ENCODE results near the gene PDE7B.

Gene PDE7B

DNA sequence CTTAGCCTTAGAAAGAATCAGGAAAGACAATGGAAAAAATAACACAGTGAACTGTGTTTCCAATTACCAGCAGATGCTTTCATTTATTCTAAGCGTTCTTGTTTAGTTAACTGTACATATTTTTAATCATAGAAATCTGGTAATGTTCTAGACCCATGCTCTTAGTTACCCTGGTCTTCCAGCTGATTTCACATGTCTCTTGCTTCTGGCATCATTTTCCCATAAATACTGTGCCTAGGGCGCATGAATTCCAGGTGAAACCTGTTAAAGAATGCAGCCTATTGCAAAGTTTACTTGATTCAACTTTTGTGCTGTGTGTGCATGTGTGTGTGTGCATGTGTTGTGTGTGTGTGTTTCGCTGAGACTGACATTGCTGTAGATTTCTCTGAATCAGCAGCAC is 178.6 kb downstream of the PDE7B start:
- no peak for DNase-seq (ENCODE audit: low spot score)

DNA sequence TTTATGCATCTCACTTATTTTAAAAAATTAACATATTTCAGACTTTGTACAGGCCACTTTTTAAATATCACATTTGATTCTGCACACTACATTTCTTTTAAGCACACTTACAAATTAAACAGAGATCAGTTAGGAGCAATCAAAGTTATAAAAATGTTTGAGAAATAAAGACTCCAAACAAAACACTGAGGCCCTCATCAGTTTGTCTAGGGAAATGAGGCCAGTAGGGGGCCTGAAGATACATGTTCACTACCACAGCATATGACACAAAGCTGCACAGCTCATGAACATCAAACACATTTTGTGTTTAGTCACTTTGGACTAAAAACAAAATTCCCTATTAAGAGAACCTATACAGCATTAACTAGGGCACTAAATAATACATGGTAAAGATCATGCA is 180.5 kb downstream of the PDE7B start:
- DNase-seq (ENCODE audit: low spot score), result no peak

- no peak for DNase-seq (ENCODE audit: low spot score)
Measured at GRCh38 chr6:136033416-136033815, 181.9 kb downstream of the PDE7B start.

DNA sequence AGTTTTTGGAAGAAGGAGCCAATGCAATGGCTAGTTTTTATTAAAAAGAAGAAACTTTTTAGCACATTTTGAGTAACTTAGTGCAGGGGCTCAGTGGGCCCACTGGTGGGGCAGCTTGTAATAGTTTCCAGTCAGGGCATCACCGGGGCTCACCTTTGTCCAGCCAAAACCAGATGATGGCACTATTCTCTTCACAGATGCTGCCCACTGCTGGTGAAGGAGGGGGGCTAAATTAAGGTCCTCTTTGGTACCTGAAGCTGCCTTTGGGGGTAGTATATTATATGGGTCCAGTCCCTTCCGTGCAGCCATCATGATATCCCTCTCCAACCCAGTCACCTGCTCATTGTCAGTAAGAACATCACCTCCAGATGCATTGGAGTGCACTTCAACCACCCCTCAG is 182.9 kb downstream of the PDE7B start:
- no peak for DNase-seq (ENCODE audit: low spot score)

DNA sequence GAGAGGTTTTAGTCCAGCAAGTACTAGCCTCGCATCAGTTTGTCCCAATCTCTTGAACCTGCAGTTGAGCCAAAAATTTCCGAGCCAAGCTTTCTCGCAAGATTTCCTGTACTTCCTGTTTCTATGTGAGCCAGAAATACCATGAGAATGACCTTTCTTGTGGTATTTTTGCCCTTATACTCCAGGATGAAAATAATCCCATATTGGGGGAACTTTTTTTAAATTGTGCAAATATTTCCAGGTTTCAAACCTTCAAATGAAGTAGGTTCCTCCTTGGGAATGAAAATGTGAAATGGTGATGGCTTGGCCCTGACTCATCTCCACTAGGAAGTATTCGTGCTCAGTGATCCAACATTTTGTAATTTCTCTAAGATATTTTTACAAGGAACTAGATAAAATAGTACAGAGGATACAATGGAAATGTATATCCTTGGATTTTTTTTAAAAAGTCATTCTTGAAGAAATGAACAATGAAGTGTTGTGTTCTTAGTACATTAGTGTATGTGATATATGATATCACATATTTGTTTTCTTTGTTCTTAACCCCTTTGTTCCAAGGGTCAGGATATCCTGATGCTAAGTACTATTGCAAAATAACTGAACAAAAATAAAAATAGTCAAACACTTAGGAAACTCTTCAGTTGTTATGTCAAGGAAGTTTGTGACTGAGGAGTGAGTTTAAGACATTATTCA is 184.0 kb downstream of the PDE7B start:
- no peak for DNase-seq (ENCODE audit: low spot score)

- no peak for DNase-seq (ENCODE audit: low spot score)
Measured at GRCh38 chr6:136036071-136036380, 184.5 kb downstream of the PDE7B start.

DNA sequence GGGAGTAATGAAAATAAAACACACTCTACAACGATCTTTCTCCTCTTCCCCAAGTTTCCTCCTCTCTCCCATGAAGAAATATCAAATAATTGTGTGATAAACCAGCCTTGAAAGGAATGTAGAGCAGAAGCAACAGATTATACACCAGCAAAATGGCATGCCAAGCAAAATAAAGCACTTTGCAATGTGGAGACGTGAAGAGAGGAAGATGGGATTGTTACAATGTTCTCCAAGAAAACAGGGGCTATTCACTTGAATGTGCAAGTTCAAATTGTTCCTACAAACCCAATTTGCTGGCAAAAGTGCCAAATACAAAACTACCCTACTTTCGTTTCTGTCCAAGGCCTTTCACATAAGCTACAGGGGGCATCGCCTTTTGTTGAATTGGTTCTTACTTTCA is 185.1 kb downstream of the PDE7B start:
- DNase-seq (ENCODE audit: low spot score), result no peak

GRCh38 chr6:136037242-136037875 is 185.9 kb downstream of the PDE7B start:
- DNase-seq (ENCODE audit: low spot score), result no peak

DNA sequence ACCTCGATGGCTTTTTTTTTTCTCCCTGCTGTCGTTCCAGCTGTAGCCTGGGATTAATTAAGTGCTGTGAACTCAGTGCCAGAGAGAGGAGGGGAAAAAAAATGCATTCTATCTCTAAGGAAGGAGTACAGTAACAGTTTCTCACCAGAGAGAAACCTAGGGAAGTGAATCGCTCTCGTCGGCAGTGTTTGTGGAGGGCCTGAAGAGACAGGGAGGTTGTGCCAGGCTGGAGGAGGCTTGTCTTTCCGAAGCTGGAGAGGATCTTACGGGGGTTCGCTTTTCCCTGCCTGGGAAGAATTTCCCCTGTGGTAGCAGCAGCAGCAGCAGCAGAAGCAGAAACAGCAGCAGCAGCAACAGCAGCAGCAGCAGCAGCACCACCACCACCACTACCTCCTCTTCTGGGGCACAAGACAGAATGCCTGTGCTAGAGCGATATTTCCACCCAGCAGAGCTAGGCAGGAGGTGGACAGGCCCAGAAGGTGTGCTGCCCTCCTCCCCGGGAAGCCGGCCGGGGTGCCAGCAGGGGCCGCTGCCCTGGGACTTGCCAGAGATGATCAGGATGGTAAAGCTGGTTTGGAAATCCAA is 186.5 kb downstream of the PDE7B start:
- no peak for DNase-seq (ENCODE audit: low spot score)

DNA sequence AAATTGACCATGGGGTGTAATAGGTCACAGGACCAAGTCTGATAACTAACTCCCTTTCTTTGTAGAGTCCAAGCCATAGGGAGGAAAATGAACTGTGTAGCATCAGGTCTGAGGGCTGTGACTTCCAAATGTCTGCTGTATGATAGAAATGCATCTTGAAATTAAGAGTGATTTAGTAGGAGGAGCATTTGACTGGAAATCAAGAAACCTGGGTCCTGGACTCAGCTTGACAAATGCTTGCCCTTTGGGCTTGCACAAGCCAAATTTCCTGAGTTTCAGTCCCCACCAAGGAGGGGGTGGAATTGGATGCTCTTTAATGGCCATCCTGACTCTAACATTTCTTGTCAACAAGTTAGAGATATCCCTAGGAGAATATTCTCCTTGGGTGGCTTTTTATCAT is 187.0 kb downstream of the PDE7B start:
- DNase-seq (ENCODE audit: low spot score), result no peak

DNA sequence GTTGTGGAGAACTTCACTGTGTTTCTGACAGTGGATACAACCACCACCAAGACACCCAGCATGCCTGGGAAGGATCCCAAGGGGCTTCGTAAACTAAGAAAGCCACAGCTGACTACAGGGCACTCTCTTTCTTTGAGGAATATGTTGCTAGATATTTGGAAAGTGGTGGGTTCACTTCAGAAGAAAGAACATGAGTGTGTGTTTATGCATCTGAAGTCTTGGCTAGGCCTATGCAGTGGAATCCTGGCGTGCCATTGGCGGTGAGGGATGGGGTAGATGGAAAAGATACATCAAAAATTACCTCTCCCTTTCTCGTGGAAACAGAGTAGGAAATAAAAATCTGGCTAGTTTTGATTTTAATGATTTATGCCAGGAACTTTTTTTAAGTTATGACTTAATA is 187.7 kb downstream of the PDE7B start:
- no peak for DNase-seq (ENCODE audit: low spot score)

DNA sequence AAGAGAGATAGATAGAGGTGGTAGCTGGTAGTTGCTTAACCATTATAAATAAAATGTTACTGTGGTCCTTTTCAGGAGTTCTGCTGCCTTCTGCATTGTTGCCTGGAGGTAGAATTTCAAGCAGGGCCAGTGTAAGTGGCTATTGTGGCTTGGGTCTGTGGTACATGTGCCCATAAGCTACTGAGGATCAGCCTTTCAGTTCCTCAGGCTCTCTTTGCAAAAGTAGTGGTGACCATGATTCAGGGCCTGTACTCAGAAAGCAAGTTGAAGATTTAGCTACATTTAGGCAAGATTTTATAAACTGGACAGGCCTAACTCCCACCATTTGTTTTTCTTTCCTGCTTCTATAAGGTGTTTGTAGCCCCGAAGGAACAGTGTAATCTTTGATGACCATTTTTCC is 199.0 kb downstream of the PDE7B start:
- no peak for DNase-seq (ENCODE audit: low spot score)

- DNase-seq (ENCODE audit: low spot score), result no peak
Measured at GRCh38 chr6:136051140-136051775, 199.8 kb downstream of the PDE7B start.

- DNase-seq (ENCODE audit: low spot score), result no peak
Measured at GRCh38 chr6:136052031-136052430, 200.5 kb downstream of the PDE7B start.

DNA sequence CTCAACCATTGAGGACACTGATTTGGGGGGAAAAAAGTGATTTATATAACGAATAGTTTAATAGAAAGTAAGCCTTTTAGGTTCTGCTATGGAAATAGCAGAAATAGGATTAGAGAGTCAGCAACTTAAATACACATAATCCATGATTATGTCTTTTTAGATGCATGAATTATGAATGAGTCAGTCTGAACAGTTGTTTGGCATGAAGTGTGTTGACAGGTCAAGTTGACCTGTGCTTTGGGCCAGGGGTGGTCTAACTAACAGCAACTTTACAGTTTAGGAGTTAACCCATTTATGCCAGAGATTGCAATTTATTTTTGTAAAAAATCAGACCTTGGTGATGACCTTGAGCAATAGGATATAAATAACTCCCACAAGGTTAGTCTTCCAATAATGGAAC is 207.4 kb downstream of the PDE7B start:
- no peak for DNase-seq (ENCODE audit: low spot score)

GRCh38 chr6:136059308-136059707 is 207.8 kb downstream of the PDE7B start:
- DNase-seq (ENCODE audit: low spot score), result no peak

GRCh38 chr6:136060052-136060451 is 208.6 kb downstream of the PDE7B start:
- no peak for DNase-seq (ENCODE audit: low spot score)

GRCh38 chr6:136060759-136061158 is 209.3 kb downstream of the PDE7B start:
- no peak for DNase-seq (ENCODE audit: low spot score)

GRCh38 chr6:136061701-136062100 is 210.2 kb downstream of the PDE7B start:
- no peak for DNase-seq (ENCODE audit: low spot score)

- no peak for DNase-seq (ENCODE audit: low spot score)
Measured at GRCh38 chr6:136063096-136063495, 211.6 kb downstream of the PDE7B start.

- no peak for DNase-seq (ENCODE audit: low spot score)
Measured at GRCh38 chr6:136066005-136066404, 214.5 kb downstream of the PDE7B start.

GRCh38 chr6:136067731-136068341 is 216.3 kb downstream of the PDE7B start:
- no peak for DNase-seq (ENCODE audit: low spot score)

GRCh38 chr6:136069119-136069518 is 217.6 kb downstream of the PDE7B start:
- no peak for DNase-seq (ENCODE audit: low spot score)

Measured in germinal center (tissue), 1 donor.